Measurements from ENCODE around the gene ADM2. TPM values are rescaled to one million over a fixed set of nuclear protein-coding genes. Genes with fewer than 3 reads are reported as not detected.

The ADM2 gene
- total RNA-seq, 1 experiment from 2014 or later, result not detected

DNA sequence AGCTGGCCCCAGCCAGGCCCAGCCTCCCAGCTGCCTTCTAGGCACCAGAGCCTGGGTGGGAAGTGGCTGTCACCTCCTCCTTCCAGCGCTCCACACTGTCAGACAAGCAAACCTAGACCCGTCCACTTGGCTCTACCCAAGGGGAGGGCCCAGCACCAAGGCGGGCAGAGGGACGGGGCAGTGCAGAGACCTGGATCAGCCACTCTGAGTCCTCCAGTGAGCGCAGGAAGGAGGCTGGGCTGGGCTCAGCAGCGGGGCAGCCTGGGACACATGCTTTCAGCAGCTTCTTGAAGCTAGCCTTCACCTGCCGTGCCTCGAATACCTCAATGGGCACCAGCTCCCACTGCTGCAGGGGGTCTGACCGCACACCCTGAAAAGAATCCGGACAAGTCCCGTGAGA lies 25.3 kb upstream of the ADM2 start:
- H3K4me3 ChIP-seq, result no peak overlapping the region
- H3K36me3 ChIP-seq, result peaks cover 77% of the 10 kb centered on the region
- H3K4me1 ChIP-seq, result peaks cover 7% of the 10 kb centered on the region; the same call in 1 of the 2 replicates
- H3K27me3 ChIP-seq, result no peaks in the 10 kb centered on the region
- H3K9me3 ChIP-seq (replicated peaks), result no peaks in the 10 kb centered on the region
- H3K27ac ChIP-seq, result no peak overlapping the region
- no peak for DNase-seq

DNA sequence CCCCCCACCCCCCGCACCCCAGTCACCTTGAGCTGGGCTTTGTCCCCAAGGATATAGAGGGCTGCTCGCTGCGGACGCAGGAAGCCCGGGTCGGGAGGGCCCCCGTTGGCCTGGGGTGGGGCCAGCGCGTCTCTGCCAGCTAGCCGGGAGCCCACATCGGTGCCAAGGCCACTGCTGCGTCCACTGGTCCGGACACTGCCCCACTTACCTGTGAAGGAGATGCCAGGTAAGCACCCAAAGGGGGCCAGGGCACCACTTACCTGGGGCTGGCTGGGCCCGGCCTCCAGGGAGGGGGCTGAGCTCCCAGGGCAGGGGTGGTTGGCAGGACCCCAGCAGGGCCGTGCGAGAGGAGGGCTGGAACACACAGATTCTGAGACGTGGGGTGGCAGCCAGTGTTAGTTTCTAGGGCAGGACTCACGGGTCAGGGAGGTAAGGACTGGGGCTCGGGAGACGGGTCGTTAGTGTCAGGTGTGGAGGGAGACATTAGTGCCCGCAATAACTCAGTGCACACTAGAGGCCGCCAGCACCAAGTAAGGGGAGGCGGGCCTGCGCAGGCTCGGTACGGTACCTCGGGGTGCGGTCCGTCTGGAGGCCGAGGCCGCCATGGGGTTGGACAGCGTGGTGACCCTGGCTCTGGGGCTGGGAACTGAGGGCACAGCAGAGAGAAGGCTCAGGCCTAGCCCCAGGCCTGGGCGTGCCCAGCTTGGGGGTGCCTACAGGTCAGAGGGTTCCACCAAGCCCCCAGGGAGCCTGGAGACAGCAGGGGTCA lies 24.7 kb upstream of the ADM2 start:
- Histone ChIP-seq H3K27me3 (no peaks in the 10 kb centered on the region), H3K27ac (no peak overlapping the region), H3K9me3 (replicated peaks) (no peaks in the 10 kb centered on the region), H3K4me1 (peaks cover 7% of the 10 kb centered on the region; the same call in 1 of the 2 replicates), H3K36me3 (peaks cover 75% of the 10 kb centered on the region), H3K4me3 (no peak overlapping the region)
- DNase-seq, result no peak

DNA sequence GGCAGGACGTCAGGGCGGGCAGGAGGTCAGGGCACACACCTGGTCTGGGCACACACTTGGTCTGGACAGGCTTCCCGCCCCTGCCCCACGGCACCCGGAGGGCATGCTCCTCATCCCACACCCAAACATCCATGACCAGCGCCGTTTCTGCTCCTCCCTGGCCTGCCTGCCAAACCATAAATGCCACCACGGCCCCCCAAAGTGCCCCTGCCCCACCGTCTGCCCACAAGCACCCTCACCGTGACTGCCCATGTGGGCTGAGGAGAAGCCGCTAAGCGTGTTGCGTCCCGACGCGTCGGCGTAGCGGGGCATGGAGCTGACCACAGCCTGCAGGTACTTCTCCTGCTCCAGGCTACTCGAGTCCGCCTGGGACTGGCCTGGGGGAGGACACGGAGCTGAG lies 22.3 kb upstream of the ADM2 start:
- peaks cover 83% of the 10 kb centered on the region for H3K36me3 ChIP-seq

DNA sequence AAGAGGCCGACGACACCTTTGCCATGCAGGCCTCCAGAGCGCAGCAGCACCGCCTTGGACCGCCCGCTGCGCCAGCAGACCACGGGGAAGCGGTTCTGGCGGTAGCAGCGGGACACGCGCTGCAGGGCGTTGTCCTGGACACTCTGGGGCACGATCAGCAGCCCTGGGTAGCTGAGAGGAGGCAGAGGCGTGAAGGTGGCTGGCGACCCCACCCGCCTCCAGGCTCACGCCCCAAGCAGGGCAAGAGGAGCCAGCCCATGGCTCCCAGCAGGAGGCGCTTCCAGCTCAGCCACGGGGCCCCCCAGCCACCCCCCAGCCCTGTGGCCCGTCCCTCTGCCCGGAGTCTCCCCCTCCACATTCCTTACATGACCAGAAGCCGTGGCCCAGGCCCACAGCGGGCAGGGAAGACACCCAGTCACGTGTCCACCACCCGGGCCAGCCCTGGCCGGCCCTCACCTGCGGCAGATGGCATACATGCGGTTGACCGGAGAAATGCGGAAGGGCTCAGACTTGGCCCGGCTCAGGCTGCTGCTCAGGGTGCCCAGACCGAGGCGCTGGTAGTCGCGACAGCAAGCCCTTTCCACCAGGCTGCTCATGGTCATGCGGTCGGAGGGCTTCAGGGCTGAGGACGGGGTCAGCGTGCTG lies 21.7 kb upstream of the ADM2 start:
- Histone ChIP-seq H3K27me3 (no peaks in the 10 kb centered on the region), H3K9me3 (replicated peaks) (no peaks in the 10 kb centered on the region), H3K27ac (no peak overlapping the region), H3K36me3 (peaks cover 83% of the 10 kb centered on the region), H3K4me1 (peaks cover 7% of the 10 kb centered on the region; the same call in 1 of the 2 replicates), H3K4me3 (no peak overlapping the region)
- no peak for DNase-seq

More for the DNA sequence above, 22.3 kb upstream of the ADM2 start:
- Histone ChIP-seq H3K4me3 (no peak overlapping the region), H3K27ac (no peak overlapping the region), H3K27me3 (no peaks in the 10 kb centered on the region), H3K4me1 (peaks cover 7% of the 10 kb centered on the region; the same call in 1 of the 2 replicates), H3K9me3 (replicated peaks) (no peaks in the 10 kb centered on the region)
- no peak for DNase-seq

DNA sequence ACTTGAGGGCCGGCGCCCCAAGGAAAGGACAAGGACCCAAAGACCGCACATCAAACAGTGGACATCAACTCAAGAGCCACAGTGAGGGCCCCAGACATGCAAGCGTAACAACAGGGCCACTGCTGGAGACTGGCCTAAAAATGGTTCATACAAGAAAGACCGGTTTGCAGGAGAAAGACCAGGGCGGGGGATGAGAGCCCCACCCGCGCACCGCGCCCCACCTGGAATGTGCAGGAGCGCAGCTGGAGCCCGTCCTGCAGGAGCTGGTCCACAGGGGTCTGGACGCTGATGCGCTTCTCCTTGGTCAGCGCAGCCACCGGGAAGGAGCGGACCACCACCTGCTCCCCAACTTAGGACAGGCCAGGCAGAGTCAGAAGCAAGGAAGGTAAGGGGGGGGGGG lies 20.4 kb upstream of the ADM2 start:
- Histone ChIP-seq H3K27me3 (no peaks in the 10 kb centered on the region), H3K4me3 (no peak overlapping the region), H3K4me1 (peaks cover 7% of the 10 kb centered on the region; the same call in 1 of the 2 replicates), H3K9me3 (replicated peaks) (no peaks in the 10 kb centered on the region), H3K36me3 (peaks cover 83% of the 10 kb centered on the region), H3K27ac (no peak overlapping the region)
- DNase-seq, result no peak

DNA sequence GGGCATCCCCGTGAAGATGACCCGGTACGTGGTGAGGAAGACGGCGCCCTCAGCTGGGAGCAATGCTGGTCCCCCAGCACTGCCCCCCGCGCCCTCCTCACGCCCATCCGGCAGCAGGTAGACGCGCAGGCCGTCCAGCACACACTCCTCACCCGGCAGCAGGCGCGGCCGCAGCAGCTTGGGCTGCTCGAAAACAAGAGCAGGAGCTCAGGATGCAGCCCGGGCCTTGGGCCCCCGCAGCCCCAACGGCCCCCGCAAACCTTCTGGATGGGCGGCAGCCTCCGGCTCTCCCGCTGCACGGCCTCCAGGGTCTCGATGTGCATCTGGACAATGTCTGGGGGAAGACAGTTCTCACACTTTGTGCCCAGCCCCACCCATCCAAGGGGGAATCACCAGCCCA lies 19.8 kb upstream of the ADM2 start:
- H3K4me1 ChIP-seq, result peaks cover 7% of the 10 kb centered on the region; the same call in 1 of the 2 replicates
- H3K27ac ChIP-seq, result no peak overlapping the region
- no peak for DNase-seq
- H3K36me3 ChIP-seq, result peaks cover 85% of the 10 kb centered on the region
- H3K27me3 ChIP-seq, result no peaks in the 10 kb centered on the region
- H3K9me3 ChIP-seq (replicated peaks), result no peaks in the 10 kb centered on the region
- H3K4me3 ChIP-seq, result no peak overlapping the region

DNA sequence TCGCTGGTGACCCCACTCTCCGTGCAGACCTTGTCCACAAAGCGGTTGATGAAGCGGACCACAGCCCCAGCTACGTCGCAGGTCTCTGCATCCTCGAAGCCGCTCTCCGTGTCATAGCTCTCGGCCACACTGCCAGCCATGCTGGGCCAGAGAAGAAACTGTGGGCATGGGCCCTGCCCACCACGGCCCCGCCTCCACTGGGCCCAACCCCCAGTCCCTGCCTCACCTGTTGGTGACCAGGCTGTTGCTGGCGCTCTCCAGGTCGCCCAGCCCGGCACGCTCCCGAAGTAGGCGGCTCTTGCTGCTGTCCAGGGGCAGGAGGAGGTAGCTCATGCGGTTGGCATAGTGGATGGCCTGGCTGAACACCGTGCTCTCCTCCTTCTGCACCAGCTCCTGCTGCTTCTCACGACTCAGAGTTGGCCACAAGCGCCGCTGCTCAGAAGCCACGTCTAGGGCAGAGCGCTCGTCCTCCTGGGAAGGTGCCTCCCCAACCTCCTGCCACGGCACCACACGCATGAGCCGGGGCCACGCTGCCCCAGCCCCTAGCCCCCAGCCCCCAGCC lies 19.3 kb upstream of the ADM2 start:
- Histone ChIP-seq H3K27me3 (no peaks in the 10 kb centered on the region), H3K9me3 (replicated peaks) (no peaks in the 10 kb centered on the region), H3K27ac (no peak overlapping the region), H3K36me3 (peaks cover 85% of the 10 kb centered on the region), H3K4me1 (peaks cover 7% of the 10 kb centered on the region; the same call in 1 of the 2 replicates), H3K4me3 (no peak overlapping the region)
- no peak for DNase-seq

DNA sequence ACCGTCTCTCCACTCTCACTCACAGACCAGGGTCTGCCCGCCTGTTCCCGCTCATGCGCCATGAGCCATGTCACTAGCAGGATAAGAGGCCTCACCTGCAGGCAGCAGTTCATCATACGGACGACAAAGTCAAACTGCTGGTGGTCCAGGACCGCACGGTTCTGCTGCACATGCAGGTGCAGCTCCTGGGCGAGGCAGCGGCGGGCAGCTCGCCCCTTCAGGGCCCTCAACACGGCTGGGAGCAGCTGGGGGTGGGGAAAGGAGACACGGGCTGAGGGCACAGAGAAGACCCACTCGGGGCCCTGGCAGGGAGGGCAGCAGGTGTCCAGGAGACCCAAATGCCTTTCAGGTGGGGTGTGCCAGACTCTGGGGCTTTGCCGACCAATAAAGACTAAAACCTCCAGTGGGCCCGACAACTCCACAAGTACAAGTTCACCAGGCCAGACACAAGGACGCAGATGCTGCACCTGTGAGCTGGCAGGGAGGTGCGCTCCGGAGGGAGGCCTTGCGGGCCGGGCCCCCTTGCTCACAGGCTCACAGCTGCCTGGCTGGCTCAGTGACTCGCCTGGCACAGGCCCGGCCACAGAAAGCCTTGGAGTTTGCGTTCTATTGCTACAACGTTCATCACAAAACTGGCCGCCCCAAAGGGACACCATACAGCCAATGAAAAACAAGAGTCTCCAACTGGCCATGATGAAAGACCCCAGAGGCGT lies 18.0 kb upstream of the ADM2 start:
- Histone ChIP-seq H3K9me3 (replicated peaks) (no peaks in the 10 kb centered on the region), H3K4me1 (peaks cover 7% of the 10 kb centered on the region; the same call in 1 of the 2 replicates), H3K27me3 (no peaks in the 10 kb centered on the region), H3K27ac (no peak overlapping the region), H3K36me3 (peaks cover 84% of the 10 kb centered on the region), H3K4me3 (no peak overlapping the region)
- DNase-seq, result no peak

DNA sequence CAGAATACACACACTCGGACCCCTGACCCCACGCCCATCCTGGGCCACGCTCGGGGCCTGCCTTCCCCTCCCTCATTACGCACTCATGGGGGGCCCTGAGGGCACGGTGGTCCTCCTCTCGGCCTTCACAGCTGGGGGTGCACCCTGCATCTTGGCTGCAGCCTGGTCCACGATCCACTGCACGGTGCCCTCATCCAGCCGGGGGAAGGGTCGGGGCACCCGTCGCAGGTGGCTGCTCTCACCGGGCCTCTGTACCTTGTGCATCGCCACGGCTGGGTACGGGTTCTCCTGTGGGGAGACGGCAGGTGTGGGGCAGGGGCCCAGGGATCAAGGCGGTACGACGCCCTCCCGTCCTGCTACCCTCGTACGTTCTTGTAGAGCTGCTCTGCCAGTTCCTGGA lies 16.9 kb upstream of the ADM2 start:
- Histone ChIP-seq H3K27ac (no peak overlapping the region), H3K9me3 (replicated peaks) (no peaks in the 10 kb centered on the region), H3K4me1 (peaks cover 6% of the 10 kb centered on the region), H3K36me3 (peaks cover 78% of the 10 kb centered on the region), H3K27me3 (no peaks in the 10 kb centered on the region), H3K4me3 (no peak overlapping the region)
- no peak for DNase-seq

DNA sequence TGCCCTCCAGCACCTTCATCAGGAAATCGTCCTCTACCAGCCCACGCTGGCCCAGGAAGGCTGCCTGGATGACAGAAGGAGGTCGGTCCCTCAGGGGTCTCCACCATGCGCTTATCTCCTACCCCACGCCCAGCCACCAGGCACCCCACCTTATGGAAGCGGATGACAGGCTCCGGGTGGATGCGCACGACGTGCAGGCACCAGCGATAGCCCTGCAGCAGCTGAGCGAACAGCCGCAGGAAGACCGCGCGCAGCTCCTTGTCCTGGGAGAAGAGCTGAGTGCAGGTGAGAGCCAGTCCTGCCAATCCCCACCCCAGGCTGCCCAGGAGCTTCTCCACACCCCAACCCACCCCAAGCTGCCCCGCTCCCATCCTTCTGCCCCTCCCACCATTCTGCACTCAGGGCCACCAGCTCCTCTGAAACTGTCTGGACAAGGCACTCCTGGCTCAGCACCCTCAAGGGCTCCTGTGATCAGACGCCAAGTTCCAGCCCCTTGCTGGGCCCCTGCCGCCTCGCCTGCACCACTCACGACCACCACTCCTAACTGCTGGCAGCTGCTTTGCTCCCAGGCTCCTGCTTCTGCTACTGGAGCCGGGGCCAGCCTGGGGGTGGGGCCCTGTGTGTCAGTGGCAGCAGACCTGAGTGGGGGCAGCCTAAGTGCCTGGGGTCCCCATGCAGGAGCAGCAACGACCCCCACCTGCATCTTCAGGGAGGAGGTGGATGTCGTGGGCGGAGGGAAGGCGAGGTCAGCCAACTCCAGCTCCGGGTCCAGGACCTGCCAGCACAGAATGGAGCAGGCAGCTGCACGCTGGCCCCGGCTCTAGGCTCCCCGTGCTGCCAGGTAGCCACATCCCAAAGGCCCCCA lies 16.0 kb upstream of the ADM2 start:
- Histone ChIP-seq H3K36me3 (peaks cover 70% of the 10 kb centered on the region), H3K9me3 (replicated peaks) (no peaks in the 10 kb centered on the region), H3K27ac (no peak overlapping the region), H3K27me3 (no peaks in the 10 kb centered on the region), H3K4me1 (peaks cover 14% of the 10 kb centered on the region), H3K4me3 (no peak overlapping the region)
- no peak for DNase-seq

DNA sequence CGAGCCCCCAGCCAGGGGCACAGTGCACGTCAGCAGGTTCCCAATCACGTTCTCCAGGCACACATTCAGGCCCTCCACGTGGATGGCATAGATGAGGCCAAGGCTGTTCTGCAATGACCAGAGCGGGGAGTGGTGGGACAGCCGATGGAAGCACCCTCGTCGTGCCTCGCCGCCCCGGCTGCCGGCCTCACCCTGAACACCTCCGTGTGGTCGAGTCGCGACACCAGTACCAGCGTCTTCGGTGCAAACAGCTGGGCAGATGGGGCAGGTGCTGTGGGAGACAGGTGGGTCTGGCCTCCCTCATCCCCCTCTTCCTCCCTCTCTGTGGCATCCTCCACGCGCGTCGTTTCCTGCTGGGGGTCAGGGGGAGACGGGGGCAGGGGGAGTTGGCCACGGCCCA lies 14.0 kb upstream of the ADM2 start:
- Histone ChIP-seq H3K36me3 (peaks cover 54% of the 10 kb centered on the region), H3K4me3 (no peak overlapping the region), H3K9me3 (replicated peaks) (no peaks in the 10 kb centered on the region), H3K27ac (no peak overlapping the region), H3K4me1 (peaks cover 22% of the 10 kb centered on the region), H3K27me3 (no peaks in the 10 kb centered on the region)
- DNase-seq, result no peak

DNA sequence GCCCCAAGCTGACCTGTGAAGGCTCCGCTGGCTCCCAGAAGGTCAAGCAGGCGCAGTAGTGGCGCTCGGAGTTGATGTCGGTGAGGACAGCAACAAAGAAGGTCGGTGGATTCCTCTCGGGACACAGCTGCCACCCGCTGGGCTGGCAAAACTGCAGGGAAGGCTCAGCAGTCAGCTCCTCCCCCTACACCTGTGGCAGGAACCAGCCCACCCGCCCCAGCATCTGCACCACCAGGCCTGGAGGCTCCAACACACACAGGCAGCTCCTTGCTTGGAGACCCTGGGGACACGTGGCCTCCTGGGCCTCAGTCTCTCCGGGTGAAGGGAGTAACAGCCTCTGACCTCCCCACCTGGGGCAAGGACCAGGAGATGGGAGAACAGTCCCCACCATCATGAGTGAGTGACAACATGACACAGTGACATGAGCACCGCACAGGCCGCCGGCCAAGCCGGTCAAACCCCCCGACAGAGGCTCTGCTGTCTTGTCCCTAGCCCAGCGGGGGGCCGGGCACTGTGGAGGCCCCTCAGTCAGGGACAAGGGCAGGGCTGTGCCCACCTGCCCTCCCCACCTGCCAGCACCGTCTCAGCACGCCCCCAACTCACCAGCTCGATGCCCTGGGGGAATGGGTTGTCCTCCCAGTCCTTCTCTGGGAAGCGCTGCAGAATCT lies 13.4 kb upstream of the ADM2 start:
- Histone ChIP-seq H3K9me3 (replicated peaks) (no peaks in the 10 kb centered on the region), H3K4me1 (peaks cover 22% of the 10 kb centered on the region), H3K27me3 (no peaks in the 10 kb centered on the region), H3K27ac (no peak overlapping the region), H3K36me3 (peaks cover 49% of the 10 kb centered on the region), H3K4me3 (no peak overlapping the region)
- no peak for DNase-seq

DNA sequence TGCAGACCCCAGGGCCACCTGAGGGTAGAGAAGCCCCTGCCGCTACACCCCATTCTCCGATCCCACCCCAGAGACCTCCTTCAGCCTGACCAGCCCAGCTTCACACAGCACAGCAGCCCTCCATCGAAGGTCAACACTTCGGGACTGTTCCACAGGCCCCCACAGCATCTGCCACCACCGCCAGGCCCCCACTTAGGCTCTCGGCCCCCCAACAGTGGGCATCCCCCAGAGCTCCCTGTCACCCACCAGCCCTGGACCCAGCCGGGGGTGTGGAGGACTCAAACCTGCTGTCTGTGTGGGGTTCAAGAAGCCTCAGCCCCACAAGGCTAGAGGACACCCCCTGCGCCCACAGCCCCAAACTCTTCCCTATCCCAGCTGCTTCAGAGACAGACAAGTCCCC lies 12.7 kb upstream of the ADM2 start:
- DNase-seq, result no peak
- Histone ChIP-seq H3K9me3 (replicated peaks) (no peaks in the 10 kb centered on the region), H3K4me1 (peaks cover 28% of the 10 kb centered on the region), H3K36me3 (peaks cover 45% of the 10 kb centered on the region), H3K4me3 (no peak overlapping the region), H3K27me3 (no peaks in the 10 kb centered on the region), H3K27ac (no peak overlapping the region)
